D721Med (cell line): ENCODE measurements around the gene FBXL22.

ENCODE experiments used
- DNase-seq: peaks from one replicate; pipeline ENCODE4 v3.0.0; 2011; ENCODE audit warnings: low spot score; ENCODE audit not compliant: insufficient read length
- FAIRE-seq: peaks from 2 replicates; lab custom pipeline; 2011; peaks lifted over from hg19 to GRCh38; lab: Jason Lieb, UNC
- TF ChIP-seq, protein P1 (sequence below): IDR thresholded peaks from 2 replicates; pipeline ENCODE4 v1.5.1; 2012; ENCODE audit warnings: mild to moderate bottlenecking, control low read depth; ENCODE audit not compliant: insufficient read depth; ENCODE audit errors: missing control alignments

Gene FBXL22

GRCh38 chr15:63556736-63557135 is 40.5 kb upstream of the FBXL22 start:
- TF ChIP-seq, protein P1, sequence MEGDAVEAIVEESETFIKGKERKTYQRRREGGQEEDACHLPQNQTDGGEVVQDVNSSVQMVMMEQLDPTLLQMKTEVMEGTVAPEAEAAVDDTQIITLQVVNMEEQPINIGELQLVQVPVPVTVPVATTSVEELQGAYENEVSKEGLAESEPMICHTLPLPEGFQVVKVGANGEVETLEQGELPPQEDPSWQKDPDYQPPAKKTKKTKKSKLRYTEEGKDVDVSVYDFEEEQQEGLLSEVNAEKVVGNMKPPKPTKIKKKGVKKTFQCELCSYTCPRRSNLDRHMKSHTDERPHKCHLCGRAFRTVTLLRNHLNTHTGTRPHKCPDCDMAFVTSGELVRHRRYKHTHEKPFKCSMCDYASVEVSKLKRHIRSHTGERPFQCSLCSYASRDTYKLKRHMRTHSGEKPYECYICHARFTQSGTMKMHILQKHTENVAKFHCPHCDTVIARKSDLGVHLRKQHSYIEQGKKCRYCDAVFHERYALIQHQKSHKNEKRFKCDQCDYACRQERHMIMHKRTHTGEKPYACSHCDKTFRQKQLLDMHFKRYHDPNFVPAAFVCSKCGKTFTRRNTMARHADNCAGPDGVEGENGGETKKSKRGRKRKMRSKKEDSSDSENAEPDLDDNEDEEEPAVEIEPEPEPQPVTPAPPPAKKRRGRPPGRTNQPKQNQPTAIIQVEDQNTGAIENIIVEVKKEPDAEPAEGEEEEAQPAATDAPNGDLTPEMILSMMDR = no peak
- DNase-seq (no peak), FAIRE-seq (no peak)

- TF ChIP-seq, protein P1 = no peak
- DNase-seq (no peak), FAIRE-seq (no peak)
Measured at GRCh38 chr15:63559753-63560152, 37.4 kb upstream of the FBXL22 start.

GRCh38 chr15:63560741-63561448 is 36.3 kb upstream of the FBXL22 start:
- DNase-seq (no peak), FAIRE-seq (no peak)
- TF ChIP-seq, protein P1 = no peak

GRCh38 chr15:63564093-63564492 is 33.1 kb upstream of the FBXL22 start:
- no peak for DNase-seq
- FAIRE-seq = no peak
- TF ChIP-seq, protein P1 = no peak

DNA sequence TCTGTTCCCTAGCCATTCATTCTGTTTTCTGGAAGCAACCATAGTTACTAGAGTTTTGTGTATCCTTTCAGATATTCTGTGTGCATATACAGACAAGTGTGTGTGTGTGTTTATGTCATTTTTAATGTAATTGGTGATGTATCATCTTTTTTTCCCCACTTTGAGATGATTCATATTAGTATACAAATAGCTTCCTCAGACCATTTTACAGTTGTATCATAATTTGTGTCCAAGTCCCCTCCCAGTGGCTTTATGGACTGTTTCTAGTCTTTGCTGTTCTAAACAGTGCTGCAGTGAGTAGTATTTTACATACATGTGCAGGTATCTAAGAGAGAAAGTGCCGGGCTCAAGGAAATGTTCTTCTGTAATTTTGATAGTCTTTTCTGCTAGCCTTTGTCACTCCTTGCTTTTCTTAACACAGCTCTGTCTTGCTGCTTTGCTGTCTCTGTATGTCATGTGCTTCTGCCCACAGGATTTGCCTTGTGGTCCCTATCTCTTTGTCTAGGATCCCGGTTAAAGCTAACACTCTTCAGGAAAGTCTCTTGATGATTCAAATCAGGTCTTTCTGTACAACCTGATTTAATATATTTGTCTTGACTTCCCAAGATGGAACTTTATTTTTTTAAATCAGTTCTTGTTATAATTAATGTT is 31.5 kb upstream of the FBXL22 start:
- FAIRE-seq (no peak), DNase-seq (no peak)
- TF ChIP-seq, protein P1 = no peak

GRCh38 chr15:63572749-63573464 is 24.3 kb upstream of the FBXL22 start:
- TF ChIP-seq, protein P1 = no peak
- no peak for FAIRE-seq
- no peak for DNase-seq
